K562 (cell line): ENCODE measurements around the gene ISOC1. TPM values are rescaled to one million over a fixed set of nuclear protein-coding genes. Genes with fewer than 3 reads are reported as not detected.

ENCODE experiments used
- ATAC-seq: fragments of 200-7000 bp; cut with Tn5 transposase; 3 replicates; pipeline ENCODE4 v1.9.1; 2020; ENCODE audit warnings: moderate library complexity
- BruUV-seq: library from RNA; stranded (reverse); fragments of 400-500 nt; replicated peaks from 2 replicates; lab custom pipeline; 2021; lab: Mats Ljungman, UMichigan
- CTCF ChIA-PET: fragments of 300-600 bp; formaldehyde crosslinking; extraction: SDS; loops from one replicate; lab custom pipeline; 2021; ENCODE audit warnings: low intra/inter-chr PET ratio; lab: Yijun Ruan, JAX
- POLR2A ChIA-PET: fragments of 300-600, 350-650 bp; sonication (Branson Sonifier 250); formaldehyde crosslinking; extraction: SDS; loops from one replicate; lab custom pipeline; 2021; ENCODE audit warnings: antibody characterized with exemption, inconsistent platforms; lab: Yijun Ruan, JAX
- DNase-seq, 4 experiments: peaks; one replicate each; pipeline versions ENCODE4 v3.0.0 to v3.0.0-alpha.2; 2011 to 2018; ENCODE audit warnings: low spot score in 3 of 4, mixed read lengths in 3 of 4; ENCODE audit errors: extremely low read depth in 1 of 4
- FAIRE-seq: peaks from 2 replicates; lab custom pipeline; 2011; peaks lifted over from hg19 to GRCh38; lab: Jason Lieb, UNC
- H2AFZ ChIP-seq: 2 replicates; pipeline ENCODE4 v1.6.0; 2011; ENCODE audit warnings: low read depth, low read length, control low read depth, inconsistent platforms
- H3K27ac ChIP-seq: fragments of 200-600 bp; 3 replicates; pipeline ENCODE4 v1.8.0; 2011; ENCODE audit warnings: low read depth, mild to moderate bottlenecking, control low read depth, inconsistent platforms, low read length, moderate library complexity, mixed read lengths; ENCODE audit errors: extremely low read depth
- H3K27me3 ChIP-seq, 2 experiments: fragments of 300-600 bp in 1 of 2; 2 replicates in 1 of 2; 3 replicates in 1 of 2; pipeline versions ENCODE4 v1.6.0 to v1.8.0; 2011; ENCODE audit warnings: inconsistent platforms in 2 of 2, low read length in 2 of 2, mild to moderate bottlenecking in 1 of 2, mixed read lengths in 1 of 2, moderate library complexity in 1 of 2; ENCODE audit not compliant: control insufficient read depth in 2 of 2, insufficient read depth in 2 of 2
- H3K36me3 ChIP-seq: fragments of 300-600 bp; 3 replicates; pipeline ENCODE4 v1.8.0; 2011; ENCODE audit warnings: mild to moderate bottlenecking, low read length, inconsistent platforms; ENCODE audit not compliant: control insufficient read depth, insufficient read depth
- H3K4me1 ChIP-seq, 2 experiments: fragments of 200-600 bp in 1 of 2; replicated peaks in 1 of 2; 2 replicates in 1 of 2; 3 replicates in 1 of 2; pipeline versions ENCODE4 v1.5.1 to v1.8.0; 2011; ENCODE audit warnings: inconsistent platforms in 2 of 2, low read length in 2 of 2, mild to moderate bottlenecking in 1 of 2, mixed read lengths in 1 of 2, moderate library complexity in 1 of 2; ENCODE audit not compliant: control insufficient read depth in 2 of 2, insufficient read depth in 2 of 2
- H3K4me2 ChIP-seq: 2 replicates; pipeline ENCODE4 v1.6.1; 2011; ENCODE audit warnings: low read length, control low read depth, inconsistent platforms, mixed read lengths; ENCODE audit not compliant: insufficient read depth
- H3K4me3 ChIP-seq: fragments of 200-600 bp; sonication (generic), shearing (Covaris generic); 2 replicates; pipeline ENCODE4 v1.5.1; 2016; ENCODE audit warnings: control low read depth, inconsistent platforms
- H3K79me2 ChIP-seq: fragments of 200-600 bp; 3 replicates; pipeline ENCODE4 v1.8.0; 2011; ENCODE audit warnings: low read length, inconsistent platforms; ENCODE audit not compliant: control insufficient read depth, insufficient read depth
- H3K9ac ChIP-seq, 2 experiments: 2 replicates each; pipeline versions ENCODE4 v1.6.0 to v1.6.1; 2011; ENCODE audit warnings: low read depth in 2 of 2, low read length in 2 of 2, control low read depth in 1 of 2, inconsistent platforms in 1 of 2, mild to moderate bottlenecking in 1 of 2, mixed read lengths in 1 of 2; ENCODE audit not compliant: insufficient read depth in 1 of 2
- H3K9me1 ChIP-seq: one replicate; pipeline ENCODE4 v1.6.0; 2011; ENCODE audit warnings: inconsistent platforms, mild to moderate bottlenecking, low read length, moderate library complexity; ENCODE audit not compliant: control insufficient read depth, insufficient read depth
- H3K9me3 ChIP-seq: replicated peaks from 2 replicates; pipeline ENCODE4 v1.5.1; 2011; ENCODE audit warnings: low read depth, low read length, inconsistent platforms; ENCODE audit not compliant: control insufficient read depth, insufficient read depth
- H4K20me1 ChIP-seq: replicated peaks from 2 replicates; pipeline ENCODE4 v1.6.1; 2011; ENCODE audit warnings: low read length, inconsistent platforms, mixed read lengths; ENCODE audit not compliant: control insufficient read depth, insufficient read depth
- SAFB2 ChIP-seq: fragments of 200-400 bp; formaldehyde crosslinking; IDR thresholded peaks from 2 replicates; pipeline ENCODE4 v1.6.1; 2018; ENCODE audit warnings: borderline replicate concordance, low read length, low read depth, moderate library complexity; ENCODE audit not compliant: severe bottlenecking
- ZNF449 ChIP-seq: fragments of 250-450 bp; sonication (Bioruptor Pico); IDR thresholded peaks from 2 replicates; pipeline ENCODE4 v1.8.0; 2022; ENCODE audit warnings: moderate library complexity, mild to moderate bottlenecking, inconsistent platforms
- ZNF512 ChIP-seq: IDR thresholded peaks from 2 replicates; pipeline ENCODE4 v1.6.1; 2016; ENCODE audit warnings: missing genetic modification characterization, missing compliant biosample characterization
- in situ Hi-C: fragments of 300-500 bp; cut with MboI; formaldehyde crosslinking; loops from 4 replicates; pipeline ENCODE4 v1.15.0; 2018; ENCODE audit warnings: inconsistent platforms, mixed read lengths
- intact Hi-C: fragments of 100-400 bp; cut with micrococcal nuclease; formaldehyde crosslinking; loops from 2 replicates; pipeline ENCODE4 v1.14.2; 2022
- polyA plus RNA-seq, 8 experiments: library from polyadenylated mRNA; depleted of rRNA in 4 of 8; stranded (reverse) in 5 of 8; unstranded in 3 of 8; fragments of >200 nt; fragmentation: Nextera tagmentation in 2 of 8; fragmentation: Illumina TruSeq in 1 of 8; extraction: Ambion mirVana in 2 of 8; extraction: Trizol in 1 of 8; gene quantifications; 2 replicates each; pipeline versions ENCODE4 v1.2.1 to v1.2.3, GENCODE V29; 2011 to 2014; ENCODE audit warnings: inconsistent platforms in 1 of 8, missing spikeins in 1 of 8
- total RNA-seq, 7 experiments: library from RNA; depleted of rRNA in 6 of 7; stranded (reverse); fragments of >200 nt in 6 of 7; fragmentation: Illumina TruSeq in 2 of 7; extraction: Trizol in 2 of 7; gene quantifications; 2 replicates each; pipeline versions ENCODE4 v1.2.1 to v1.2.3, GENCODE V29; 2011 to 2021; ENCODE audit warnings: low replicate concordance in 1 of 7

The ISOC1 gene
- total and polyA plus RNA-seq, 9 of the 15 experiments (the other 6 are each of a cell fraction or from before 2014, with no cell fraction given), result 14.0 to 67.9 (median 51.3) TPM

GRCh38 chr5:129103397-129103796, 8.8 kb downstream of the ISOC1 start:
- no peaks in the 10 kb centered on the region for H3K9me1 ChIP-seq
- no peak overlapping the region for H3K4me3 ChIP-seq
- H3K4me1 ChIP-seq, result peaks cover 0 to 11% of the 10 kb centered on the region in 2 experiments; a peak in 3 of 5 replicates
- intact Hi-C loops, result no loop called here
- no peak for FAIRE-seq
- no peaks in the 10 kb centered on the region for H3K9me3 ChIP-seq
- no peak for TF ChIP-seq ZNF449 (CRISPR knock-in tag)
- TF ChIP-seq SAFB2, result no peak
- no peak for TF ChIP-seq ZNF512 (tag)
- no peak overlapping the region for H2AFZ ChIP-seq
- ChIA-PET POLR2A (no interaction called here), CTCF (no interaction called here)
- DNase-seq, result no peak
- no peaks in the 10 kb centered on the region for H3K27me3 ChIP-seq
- H3K27ac ChIP-seq, result no peak overlapping the region
- no peaks in the 10 kb centered on the region for H4K20me1 ChIP-seq
- no peak overlapping the region for H3K9ac ChIP-seq
- no TSS peak for BruUV-seq
- peaks cover 64% of the 10 kb centered on the region for H3K79me2 ChIP-seq
- peaks cover 35% of the 10 kb centered on the region for H3K36me3 ChIP-seq
- ATAC-seq, result no peak
- H3K4me2 ChIP-seq, result no peak overlapping the region
- in situ Hi-C loops, result no loop called here
